OCI-LY1 (cell line): ENCODE measurements around the gene ASIC4.

Experiments
- CTCF ChIP-seq: fragments of 200-600 bp; sonication (generic), shearing (Covaris generic); IDR thresholded peaks from 2 replicates; pipeline ENCODE4 v1.5.1; 2017; ENCODE audit warnings: mild to moderate bottlenecking, antibody characterized with exemption, low read length, moderate library complexity, mixed read lengths
- EZH2 ChIP-seq: fragments of 200-600 bp; sonication (generic), shearing (Covaris generic); IDR thresholded peaks from 2 replicates; pipeline ENCODE4 v1.8.0; 2017; ENCODE audit warnings: borderline replicate concordance, mixed run types, mild to moderate bottlenecking, antibody characterized with exemption, low read length, moderate library complexity, mixed read lengths

- TF ChIP-seq CTCF (no peak), EZH2 (no peak)
Measured at GRCh38 chr2:219567131-219567530, 52.8 kb downstream of the ASIC4 start.
